Body of pancreas (tissue), 4 donors: Measurements from ENCODE around the gene MILR1. TPM values are rescaled to one million over a fixed set of nuclear protein-coding genes. Genes with fewer than 3 reads are reported as not detected.

Experiments used
- ATAC-seq: fragments of 150-250 bp; one replicate; pipeline ENCODE4 v1.9.1; 2016
- DNase-seq, 4 donors: peaks; one replicate each; pipeline ENCODE4 v3.0.0-alpha.2; 2019
- H3K27ac ChIP-seq, 4 donors: fragments of 200-600 bp; sonication (generic); 1 replicate in 3 of 4; 2 replicates in 1 of 4; pipeline versions ENCODE4 v1.5.1 to v1.6.1; 2016 to 2019; ENCODE audit warnings: mild to moderate bottlenecking in 1 of 4, mixed read lengths in 1 of 4, moderate library complexity in 1 of 4
- H3K27me3 ChIP-seq, 2 donors: fragments of 200-600 bp; sonication (generic); one replicate each; pipeline ENCODE4 v1.6.0; 2016; ENCODE audit warnings: mild to moderate bottlenecking in 1 of 2
- H3K36me3 ChIP-seq, 2 donors: fragments of 200-600 bp; sonication (generic); replicated peaks in 1 of 2; 2 replicates each; pipeline ENCODE4 v1.5.1; 2016; ENCODE audit warnings: low read depth in 2 of 2; ENCODE audit not compliant: insufficient read depth in 1 of 2
- H3K4me1 ChIP-seq: fragments of 200-600 bp; sonication (generic); one replicate; pipeline ENCODE4 v1.6.0; 2016
- H3K4me3 ChIP-seq, 2 donors: fragments of 200-600 bp; sonication (generic); 1 replicate in 1 of 2; 2 replicates in 1 of 2; pipeline ENCODE4 v1.5.1; 2016 to 2019
- H3K9me3 ChIP-seq, 3 donors: fragments of 200-600 bp; sonication (generic); 1 replicate in 2 of 3; 2 replicates in 1 of 3; pipeline ENCODE4 v1.5.1; 2016
- POLR2A ChIP-seq, 3 donors: fragments of 450-650 bp; IDR thresholded peaks; one replicate each; pipeline ENCODE4 v1.6.1; 2016; ENCODE audit warnings: antibody characterized with exemption in 3 of 3, mild to moderate bottlenecking in 2 of 3
- WGBS, 2 donors: methylation state at CpG; one replicate each; pipeline ENCODE4 v1.1.5; 2017; 5-methylcytosine and 5-hydroxymethylcytosine counted together
- intact Hi-C: fragments of 100-400 bp; cut with DNase I; formaldehyde crosslinking; loops from one replicate; pipeline ENCODE4 v1.15.1; 2023
- total RNA-seq, 2 donors: library from RNA; depleted of rRNA; stranded (reverse); fragments of >200 nt; gene quantifications; one replicate each; pipeline ENCODE4 v1.1.0, GENCODE V29; 2016
- TF ChIP-seq, protein P1 (sequence below), 7 experiments: fragments of 450-650 bp in 4 of 7; fragments of 200-600 bp in 3 of 7; sonication (generic) in 3 of 7; IDR thresholded peaks; one replicate each; pipeline ENCODE4 v1.5.1; 2016 to 2019; ENCODE audit warnings: antibody characterized with exemption in 7 of 7

Gene MILR1
- total RNA-seq, 2 donors from 2014 or later = 4.9 TPM; not detected in 1

DNA sequence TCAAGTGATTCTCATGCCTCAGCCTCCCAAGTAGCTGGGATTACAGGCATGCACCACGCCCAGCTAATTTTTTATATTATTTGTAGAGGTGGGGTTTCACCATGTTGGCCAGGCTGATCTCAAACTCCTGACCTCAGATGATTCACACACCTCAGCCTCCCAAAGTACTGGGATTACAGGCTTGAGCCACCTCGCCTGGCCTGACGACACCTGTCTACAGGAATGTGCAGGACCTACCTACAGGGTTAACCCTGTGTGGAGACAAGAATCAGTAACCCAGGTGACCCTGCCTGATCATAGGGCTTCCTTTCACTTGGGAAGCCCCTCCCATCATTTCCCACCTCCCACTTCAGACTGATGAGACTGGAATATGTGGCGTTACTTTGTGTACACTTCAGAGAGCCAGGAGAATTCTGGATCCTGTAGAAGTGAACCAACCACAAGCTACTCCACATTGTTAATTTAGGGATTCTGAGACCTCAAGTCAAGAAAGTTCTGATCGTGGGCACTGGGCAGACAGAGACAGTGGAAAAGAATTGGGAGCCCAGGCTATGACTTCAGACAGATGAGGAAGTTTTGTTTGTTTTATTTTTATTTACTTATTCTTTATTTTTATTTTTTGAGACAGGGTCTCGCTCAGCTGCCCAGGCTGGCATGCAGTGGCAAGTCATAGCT, 5.7 kb upstream of the MILR1 start:
- WGBS, 2 donors = 83 to 92% methylated on average over 6 of the region's 6 CpGs

DNA sequence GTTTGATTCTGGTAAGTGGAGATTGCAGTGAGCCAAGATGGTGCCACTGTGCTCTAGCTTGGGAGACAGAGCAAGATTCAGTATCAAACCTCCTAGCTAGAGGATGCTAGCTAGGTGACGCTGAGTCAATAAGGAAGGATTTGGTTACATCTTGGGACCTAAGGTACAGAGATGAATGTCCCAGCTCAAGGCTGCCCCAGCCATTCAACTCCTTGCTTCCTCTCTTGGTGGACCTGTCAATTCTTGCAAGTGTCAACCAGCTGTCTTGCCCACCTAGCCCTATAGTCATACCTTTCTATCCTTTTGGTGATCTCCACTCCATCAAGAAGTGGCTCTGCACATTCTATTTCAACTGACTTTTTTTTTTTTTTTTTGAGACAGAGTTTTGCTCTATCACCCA, 1.4 kb upstream of the MILR1 start:
- no peaks in the 10 kb centered on the region for H3K4me1 ChIP-seq
- intact Hi-C loops = no loop called here
- H3K27me3 ChIP-seq = no peaks in the 10 kb centered on the region
- H3K9me3 ChIP-seq = no peaks in the 10 kb centered on the region
- H3K4me3 ChIP-seq = no peak overlapping the region
- H3K36me3 ChIP-seq = no peaks in the 10 kb centered on the region
- DNase-seq = no peak
- WGBS, 2 donors = 79 to 80% methylated on average over 1 of the region's 1 CpG
- H3K27ac ChIP-seq = no peak overlapping the region
- ATAC-seq = no peak
- no peak for TF ChIP-seq POLR2A (IDR thresholded peaks at IDR 0.05)
- TF ChIP-seq, protein P1, sequence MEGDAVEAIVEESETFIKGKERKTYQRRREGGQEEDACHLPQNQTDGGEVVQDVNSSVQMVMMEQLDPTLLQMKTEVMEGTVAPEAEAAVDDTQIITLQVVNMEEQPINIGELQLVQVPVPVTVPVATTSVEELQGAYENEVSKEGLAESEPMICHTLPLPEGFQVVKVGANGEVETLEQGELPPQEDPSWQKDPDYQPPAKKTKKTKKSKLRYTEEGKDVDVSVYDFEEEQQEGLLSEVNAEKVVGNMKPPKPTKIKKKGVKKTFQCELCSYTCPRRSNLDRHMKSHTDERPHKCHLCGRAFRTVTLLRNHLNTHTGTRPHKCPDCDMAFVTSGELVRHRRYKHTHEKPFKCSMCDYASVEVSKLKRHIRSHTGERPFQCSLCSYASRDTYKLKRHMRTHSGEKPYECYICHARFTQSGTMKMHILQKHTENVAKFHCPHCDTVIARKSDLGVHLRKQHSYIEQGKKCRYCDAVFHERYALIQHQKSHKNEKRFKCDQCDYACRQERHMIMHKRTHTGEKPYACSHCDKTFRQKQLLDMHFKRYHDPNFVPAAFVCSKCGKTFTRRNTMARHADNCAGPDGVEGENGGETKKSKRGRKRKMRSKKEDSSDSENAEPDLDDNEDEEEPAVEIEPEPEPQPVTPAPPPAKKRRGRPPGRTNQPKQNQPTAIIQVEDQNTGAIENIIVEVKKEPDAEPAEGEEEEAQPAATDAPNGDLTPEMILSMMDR (IDR thresholded peaks at IDR 0.05) = no peak

More for the DNA sequence above, 5.7 kb upstream of the MILR1 start:
- no peaks in the 10 kb centered on the region for H3K36me3 ChIP-seq
- intact Hi-C loops = no loop called here
- no peaks in the 10 kb centered on the region for H3K27me3 ChIP-seq
- H3K4me1 ChIP-seq = no peaks in the 10 kb centered on the region
- H3K9me3 ChIP-seq = peaks cover 0 to 10% (median 0%) of the 10 kb centered on the region in 3 donors
- no peak for TF ChIP-seq POLR2A (IDR thresholded peaks at IDR 0.05)
- TF ChIP-seq, protein P1 (IDR thresholded peaks at IDR 0.05) = no peak
- no peak for ATAC-seq
- H3K27ac ChIP-seq = peak overlapping the region in 1 of 4 donors; percentile 54
- H3K4me3 ChIP-seq = no peak overlapping the region
- no peak for DNase-seq

GRCh38 chr17:64449545-64449944, 630 bp downstream of the MILR1 start:
- peak overlapping the region in 1 of 4 donors; percentile 70 for H3K27ac ChIP-seq

DNA sequence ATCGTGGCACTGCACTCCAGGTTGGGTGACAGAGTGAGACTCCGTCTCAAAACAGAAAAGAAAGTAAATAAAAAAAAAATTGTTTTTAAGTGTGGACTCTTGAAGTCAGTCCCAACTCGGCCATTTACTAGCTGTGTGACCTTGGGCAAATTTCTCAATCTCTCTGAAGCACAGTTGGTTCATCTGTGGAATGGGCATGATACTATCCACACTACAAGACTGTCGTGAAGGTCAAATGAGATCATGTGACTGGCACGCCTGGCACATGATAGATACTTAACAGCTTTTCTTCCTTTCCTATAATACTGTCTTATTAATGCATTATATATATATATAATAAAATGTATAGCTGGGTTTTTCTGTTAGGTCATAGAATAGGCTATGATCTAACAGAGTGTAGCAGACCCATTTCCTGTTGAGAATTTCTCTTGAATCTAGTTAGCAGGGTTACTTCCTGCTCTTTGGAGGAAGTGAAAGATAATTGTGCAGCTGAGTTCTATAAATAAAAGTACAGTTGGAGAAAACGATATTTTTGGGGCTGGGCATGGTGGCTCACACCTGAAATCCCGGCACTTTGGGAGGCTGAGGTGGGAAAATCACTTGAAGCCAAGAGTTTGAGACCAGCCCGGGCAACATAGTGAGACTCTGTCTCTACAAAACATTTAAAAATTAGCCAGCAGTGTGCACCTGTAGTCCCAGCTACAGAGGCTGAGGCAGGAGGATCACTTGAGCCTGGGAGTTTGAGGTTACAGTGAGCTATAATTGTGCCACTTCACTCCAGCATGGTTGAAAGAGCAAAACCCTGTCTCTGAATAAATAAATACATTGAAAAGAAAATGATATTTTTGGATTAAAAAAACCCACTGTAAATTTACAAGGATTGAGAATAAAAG, 7.3 kb downstream of the MILR1 start:
- no peak for TF ChIP-seq POLR2A (IDR thresholded peaks at IDR 0.05)
- TF ChIP-seq, protein P1 (IDR thresholded peaks at IDR 0.05) = no peak
- Histone ChIP-seq H3K4me1 (no peaks in the 10 kb centered on the region), H3K36me3 (no peaks in the 10 kb centered on the region), H3K27ac (peak overlapping the region in 1 of 4 donors; percentile 18), H3K27me3 (no peaks in the 10 kb centered on the region), H3K4me3 (no peak overlapping the region), H3K9me3 (no peaks in the 10 kb centered on the region)
- no peak for DNase-seq
- ATAC-seq = no peak
- 73 to 81% methylated on average over 8 of the region's 8 CpGs for WGBS, 2 donors
- intact Hi-C loops = no loop called here

More at GRCh38 chr17:64449545-64449944, 630 bp downstream of the MILR1 start:
- intact Hi-C loops = no loop called here
- Histone ChIP-seq H3K4me1 (no peaks in the 10 kb centered on the region), H3K4me3 (no peak overlapping the region), H3K36me3 (no peaks in the 10 kb centered on the region), H3K27me3 (no peaks in the 10 kb centered on the region), H3K9me3 (no peaks in the 10 kb centered on the region)
- TF ChIP-seq, protein P1 (IDR thresholded peaks at IDR 0.05) = no peak
- no peak for TF ChIP-seq POLR2A (IDR thresholded peaks at IDR 0.05)
- ATAC-seq (no peak), DNase-seq (no peak)
- 57 to 75% methylated on average over 3 of the region's 3 CpGs for WGBS, 2 donors
